Endometrium (tissue), 2 donors: Measurements from ENCODE around the gene SLX4IP.
A peak's percentile ranks its signal among the peaks of the same experiment; 100 is the strongest.

Experiments
- FAIRE-seq: peaks from 2 replicates; lab custom pipeline; 2012; peaks lifted over from hg19 to GRCh38; lab: Jason Lieb, UNC
- donor health status: control.
- donor health status: control.

SLX4IP gene

DNA sequence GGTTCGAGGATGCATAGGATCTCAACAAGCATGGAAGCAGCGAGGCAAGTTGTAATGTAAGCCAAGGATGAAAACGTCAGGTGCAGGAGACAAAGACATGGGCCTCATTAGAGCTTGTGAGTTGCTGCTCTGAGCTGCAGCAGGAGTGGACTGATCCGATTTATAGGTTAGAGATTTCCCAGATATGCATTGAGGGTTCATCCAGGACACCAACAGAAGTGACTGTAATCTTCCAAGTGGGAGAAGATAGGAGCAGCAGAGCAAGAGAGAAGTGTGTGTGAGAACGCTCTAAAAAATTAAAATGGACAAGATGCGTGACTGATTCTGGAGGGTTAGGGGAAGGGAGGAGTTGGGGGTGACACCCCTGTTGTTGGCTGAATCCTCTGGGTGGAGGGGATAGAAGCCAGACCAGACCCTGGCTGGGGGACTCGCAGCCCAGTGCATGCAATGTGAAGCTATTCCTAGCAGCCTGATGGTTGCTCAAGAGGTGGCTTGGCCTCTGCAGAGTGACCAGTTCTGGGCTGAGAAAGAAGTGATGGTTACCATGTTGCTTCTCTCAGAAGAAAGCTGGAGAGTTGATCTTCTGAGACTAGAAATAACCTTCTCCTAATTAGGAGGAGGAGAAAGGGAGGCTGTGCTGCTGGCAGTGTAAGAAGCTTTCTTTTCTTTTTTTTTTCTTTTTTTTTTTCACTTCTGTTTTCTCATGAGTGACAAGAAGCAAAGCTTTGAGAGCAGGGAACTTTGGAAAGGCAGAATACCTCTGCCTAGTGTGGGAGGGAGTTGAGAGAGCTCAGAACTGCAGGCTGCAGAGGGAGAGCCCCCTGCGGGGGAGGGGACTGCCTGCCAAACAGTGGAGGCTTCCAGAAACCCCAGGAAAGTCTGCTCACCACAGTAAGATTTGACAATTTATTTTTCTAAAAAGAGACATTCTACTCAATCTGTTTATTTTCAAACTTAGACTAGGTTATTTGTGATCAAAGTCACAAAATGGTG lies 116.9 kb downstream of the SLX4IP start:
- FAIRE-seq, result no peak

DNA sequence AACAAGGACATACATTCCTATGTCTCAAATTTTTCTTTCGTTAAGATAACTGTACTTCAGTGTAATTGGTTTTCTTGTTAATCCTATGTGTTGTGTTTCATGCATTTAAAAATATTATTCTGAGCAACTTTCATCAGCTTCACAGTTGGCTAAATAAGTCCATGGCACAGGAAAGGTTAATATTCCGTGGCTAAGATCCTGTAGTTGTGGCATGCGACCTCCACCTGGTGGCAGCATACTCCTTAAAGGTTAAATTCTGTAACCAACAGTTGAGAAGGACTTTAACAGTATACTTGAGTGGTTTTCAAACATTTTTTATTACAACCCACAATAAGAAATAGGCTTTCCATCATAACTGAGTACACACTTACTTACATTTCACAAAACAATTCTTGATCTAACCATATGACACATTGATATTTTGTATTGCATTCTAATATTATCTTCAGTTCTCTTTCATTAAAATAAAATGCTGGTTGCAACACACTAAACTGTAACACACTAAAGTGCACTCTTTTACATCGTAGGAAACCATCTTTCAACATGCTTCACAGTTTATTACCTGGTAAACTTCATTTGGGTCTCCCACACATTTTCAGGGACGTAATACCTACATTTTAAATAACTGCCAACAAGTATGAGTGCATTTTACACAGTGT lies 118.3 kb downstream of the SLX4IP start:
- FAIRE-seq, result peak; percentile 89

DNA sequence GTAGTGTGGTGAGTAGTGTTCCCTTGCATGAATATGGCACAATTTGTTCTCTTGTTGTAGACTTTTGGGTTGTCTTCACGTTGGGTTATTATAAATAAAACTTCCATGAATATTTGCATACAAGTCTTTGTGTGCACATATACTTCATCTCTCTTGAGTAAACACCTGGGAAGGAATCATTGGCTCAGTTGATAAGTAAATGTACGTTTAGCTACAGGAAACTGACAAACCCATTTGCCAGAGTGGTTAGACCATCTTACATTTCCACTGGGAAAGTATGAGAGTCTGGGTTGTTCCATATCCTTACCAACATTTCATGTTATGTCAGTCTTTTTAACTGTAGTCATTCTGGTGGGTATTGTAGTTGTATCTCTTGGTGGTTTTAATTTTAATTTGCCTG lies 119.2 kb downstream of the SLX4IP start:
- FAIRE-seq, result no peak

DNA sequence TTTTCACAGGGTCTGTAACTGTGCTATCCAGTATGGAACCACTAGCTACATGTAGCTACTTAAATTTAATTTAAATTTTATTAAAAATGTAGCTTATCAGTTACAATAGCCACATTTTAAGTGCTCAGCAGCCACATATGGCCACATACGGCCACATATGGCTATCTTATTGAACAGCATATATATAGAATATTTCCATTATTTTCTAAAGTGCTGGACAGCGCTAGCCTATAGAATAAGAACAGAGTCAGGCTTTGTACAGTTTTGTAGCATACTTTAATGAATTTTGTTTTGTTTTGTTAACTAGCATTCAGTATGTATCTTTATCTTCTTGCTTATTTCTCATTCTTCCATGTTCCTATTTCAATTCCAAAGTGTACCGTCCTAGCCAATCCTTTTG lies 120.3 kb downstream of the SLX4IP start:
- no peak for FAIRE-seq

DNA sequence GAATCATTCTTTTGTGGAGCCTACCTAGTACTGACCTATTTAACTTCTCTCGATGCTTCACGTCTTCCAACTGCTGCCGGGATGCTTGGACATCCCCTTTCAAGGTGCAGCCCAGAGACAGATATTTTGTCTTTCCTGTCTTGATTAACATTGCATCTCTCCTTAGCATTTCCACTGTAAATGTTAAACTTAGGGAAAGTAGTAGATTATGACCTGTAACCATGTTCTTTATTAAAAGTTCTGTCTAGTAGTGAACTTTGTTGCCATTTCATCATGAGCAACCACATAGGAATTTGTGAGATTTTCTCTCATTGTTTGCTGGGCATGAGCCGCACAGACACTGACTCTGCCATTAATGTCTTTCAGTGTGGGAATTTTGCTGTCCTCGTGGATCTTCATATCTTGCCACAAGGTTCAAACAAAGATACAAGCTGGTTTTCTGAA lies 120.8 kb downstream of the SLX4IP start:
- FAIRE-seq, result no peak

DNA sequence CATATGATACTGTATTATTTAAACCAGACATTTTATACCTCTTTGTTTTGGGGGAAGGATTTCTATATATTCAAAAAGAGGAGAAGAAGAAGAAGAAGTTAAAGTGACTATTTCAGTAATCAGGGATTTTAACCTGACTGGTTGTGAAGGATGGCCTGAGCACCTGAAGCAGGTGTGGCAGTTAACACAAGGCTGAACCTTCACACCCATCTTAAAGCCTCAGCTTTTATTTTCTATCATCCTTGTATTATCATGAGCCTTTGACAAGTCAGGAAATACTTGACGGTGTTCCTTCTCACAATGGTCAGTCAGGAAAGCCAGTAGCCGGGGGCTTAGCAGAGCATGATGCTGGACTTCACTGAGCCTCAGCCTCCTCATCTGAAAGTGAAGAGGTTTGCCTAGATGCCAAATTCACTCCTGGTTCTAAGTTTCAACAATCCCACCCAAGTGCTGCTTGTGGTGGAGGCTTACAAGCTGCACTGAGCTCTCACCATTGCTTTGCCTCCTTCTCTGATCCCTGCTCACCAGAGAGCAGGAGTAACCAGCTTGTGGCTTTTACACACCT lies 121.5 kb downstream of the SLX4IP start:
- no peak for FAIRE-seq

DNA sequence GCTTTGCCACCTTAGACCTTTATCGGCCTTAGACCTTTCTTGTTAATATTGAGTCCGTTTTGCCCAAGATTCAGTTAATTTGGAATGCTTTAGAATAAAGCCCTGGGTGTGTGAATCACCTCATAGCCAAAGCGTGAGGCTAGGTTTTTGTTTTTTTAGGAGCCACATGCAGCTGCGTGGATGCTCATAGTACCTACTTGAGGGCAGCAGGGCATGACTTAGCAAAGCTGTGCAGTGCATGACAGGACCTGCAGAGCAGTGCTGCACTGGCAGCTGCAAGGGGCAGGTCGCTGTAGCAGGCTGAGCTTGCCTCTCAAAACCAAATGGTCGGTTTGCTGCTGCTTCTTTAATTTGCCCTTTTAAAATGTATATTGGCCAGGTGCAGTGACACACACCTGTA lies 122.6 kb downstream of the SLX4IP start:
- no peak for FAIRE-seq

DNA sequence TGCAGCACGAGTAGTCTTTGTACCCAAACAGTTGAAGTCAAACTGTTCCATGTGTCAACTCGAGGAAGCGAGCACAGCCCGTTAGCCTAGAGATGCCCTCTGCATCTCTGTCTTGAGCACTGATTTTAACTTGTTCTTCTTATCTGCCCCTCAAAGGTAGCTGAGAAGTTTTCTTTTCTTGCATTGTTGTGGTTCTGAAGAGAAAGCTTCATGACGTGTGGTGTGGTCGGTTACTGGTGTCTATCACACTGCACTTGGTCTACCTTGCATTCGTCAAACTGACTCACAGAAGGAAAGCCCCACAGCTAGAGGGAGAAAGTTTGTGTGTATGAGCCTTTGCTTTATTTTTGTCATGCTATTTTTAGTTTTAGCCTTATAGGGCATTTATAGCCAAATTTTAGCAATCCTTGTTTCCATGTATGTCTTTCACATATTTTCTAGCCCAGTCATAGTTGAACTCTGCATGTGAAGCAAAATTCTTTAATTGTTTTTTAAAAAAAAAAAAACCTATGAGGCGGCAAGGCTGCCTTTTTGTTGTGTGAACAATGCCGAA lies 123.6 kb downstream of the SLX4IP start:
- FAIRE-seq, result no peak

DNA sequence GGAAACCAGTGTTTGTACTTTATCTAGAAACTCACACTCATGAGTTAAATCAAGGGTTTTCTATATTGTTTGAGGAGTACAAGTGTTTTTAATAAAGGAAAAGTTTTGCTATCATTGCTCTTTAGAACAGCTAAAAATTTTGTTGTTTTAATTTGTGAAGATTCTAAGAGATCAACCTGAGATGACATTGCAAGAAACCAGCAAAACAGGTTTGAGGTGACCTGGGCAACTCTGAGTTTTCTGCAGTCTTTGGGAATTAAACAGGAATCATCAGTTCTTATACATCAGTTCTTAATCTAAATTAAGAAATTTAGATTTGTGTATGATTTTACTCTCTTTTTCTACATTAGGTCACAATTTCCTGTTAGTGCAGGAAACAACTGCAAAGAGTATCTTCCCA lies 124.2 kb downstream of the SLX4IP start:
- peak; percentile 26 for FAIRE-seq

DNA sequence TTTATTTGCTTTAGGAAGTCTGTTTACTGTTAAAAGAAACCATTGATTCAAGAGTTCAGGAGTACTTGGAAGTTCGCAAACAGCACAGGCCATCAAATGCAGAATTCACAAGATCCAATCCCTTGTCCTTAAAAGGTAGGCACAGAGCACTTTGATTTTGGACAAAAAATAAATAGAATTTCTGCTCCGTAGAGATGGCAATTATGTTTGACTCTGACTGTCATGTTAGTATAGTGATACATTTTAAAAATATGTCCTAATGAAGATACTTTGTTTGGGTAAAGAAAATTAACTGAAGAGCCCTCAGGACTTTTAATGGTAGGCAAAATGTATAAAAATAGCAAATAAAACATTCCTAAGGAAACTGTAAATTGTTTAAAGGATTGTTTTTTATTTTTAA lies 125.6 kb downstream of the SLX4IP start:
- no peak for FAIRE-seq

DNA sequence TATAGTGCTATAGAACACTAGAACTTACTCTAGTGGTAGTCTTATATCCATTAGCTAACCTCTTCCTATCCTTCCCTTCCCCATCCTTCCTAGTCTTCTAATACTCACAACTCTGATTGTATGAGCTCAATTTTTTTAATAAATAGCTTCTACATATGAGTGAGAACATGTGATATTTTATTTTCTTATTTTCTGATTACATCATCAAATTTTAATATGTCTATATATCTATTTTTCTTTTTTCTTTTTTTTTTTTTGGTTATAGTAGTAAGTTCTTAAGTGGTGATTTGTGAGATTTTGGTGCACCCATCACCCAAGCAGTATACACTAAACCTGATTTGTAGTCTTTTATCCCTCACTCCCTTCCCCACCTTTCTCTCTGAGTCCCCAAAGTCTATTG lies 126.2 kb downstream of the SLX4IP start:
- no peak for FAIRE-seq

DNA sequence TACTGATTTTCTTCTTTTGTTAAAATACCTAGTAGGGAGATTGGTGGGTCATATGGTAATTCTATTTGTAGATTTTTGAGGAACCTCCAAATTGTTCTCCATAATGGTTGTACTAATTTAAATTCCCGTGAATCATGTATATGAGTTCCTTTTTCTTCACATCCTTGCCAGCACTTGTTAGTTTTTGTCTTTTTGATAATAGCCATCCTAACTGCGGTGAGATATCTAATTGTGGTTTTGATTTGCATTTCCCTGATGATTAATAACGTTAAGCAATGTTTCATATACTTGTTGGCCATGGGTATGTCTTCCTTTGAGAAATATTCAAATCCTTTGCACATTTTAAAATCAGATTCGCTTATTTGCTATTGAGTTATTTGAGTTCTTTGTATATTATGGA lies 127.8 kb downstream of the SLX4IP start:
- FAIRE-seq, result no peak

DNA sequence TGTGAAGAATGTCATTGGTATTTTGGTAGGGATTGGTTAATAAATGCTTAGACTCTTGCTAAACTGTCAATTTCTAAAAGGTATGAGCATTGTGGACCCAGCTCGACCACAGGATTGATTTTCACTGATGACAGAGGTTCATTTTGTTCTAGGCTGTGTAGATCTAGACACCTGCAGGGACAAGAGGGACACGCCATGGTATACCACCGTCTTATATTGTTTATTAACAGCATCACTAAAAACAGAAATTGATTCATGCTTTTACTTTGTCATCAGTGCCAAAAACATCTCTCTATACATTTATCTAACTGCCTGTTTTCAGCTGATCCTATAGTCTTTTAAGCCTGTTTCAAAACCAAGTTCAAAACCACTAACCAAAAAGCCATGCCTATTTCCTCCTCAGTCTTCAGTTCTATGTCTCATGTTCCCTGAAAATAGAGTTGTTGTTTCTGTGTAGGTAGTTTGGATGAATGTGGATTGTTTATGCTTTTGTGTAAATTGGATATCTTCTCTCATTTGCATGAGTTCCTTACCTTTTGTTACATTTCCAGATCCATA lies 128.9 kb downstream of the SLX4IP start:
- no peak for FAIRE-seq

DNA sequence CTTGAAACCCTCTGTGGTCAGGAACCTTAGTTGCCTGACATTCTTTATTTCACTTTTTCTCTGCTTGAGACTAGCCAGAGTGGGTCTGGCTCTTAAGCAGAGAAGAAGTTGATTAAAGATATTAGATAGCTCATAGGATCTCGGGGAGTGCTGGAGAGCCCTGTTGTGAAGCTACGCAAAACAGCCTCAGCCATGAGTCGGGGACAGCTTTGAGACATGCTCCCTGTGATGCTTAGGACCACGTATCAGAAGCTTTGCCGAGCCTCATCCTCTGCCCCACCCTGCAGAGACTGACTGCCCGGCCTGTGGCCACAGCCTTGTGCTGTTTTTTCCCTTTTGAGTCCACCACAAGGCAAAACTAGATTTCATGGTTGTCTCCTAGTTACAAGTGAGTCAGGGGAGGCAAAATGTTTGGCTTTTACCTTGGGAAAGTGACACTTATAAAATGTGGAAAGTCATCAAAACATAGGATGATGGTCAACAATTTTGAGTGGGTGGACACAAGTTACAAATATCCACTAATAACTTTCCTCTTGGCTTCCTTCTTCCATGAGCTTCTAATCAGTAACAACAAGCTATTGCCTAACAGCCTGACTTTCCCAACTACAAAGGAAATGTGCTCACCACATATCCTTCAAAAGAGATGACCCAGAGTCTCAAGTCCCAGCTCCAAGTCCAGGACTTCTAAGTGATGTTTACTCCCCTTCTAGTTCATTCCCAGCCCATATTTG lies 130.3 kb downstream of the SLX4IP start:
- FAIRE-seq, result no peak

DNA sequence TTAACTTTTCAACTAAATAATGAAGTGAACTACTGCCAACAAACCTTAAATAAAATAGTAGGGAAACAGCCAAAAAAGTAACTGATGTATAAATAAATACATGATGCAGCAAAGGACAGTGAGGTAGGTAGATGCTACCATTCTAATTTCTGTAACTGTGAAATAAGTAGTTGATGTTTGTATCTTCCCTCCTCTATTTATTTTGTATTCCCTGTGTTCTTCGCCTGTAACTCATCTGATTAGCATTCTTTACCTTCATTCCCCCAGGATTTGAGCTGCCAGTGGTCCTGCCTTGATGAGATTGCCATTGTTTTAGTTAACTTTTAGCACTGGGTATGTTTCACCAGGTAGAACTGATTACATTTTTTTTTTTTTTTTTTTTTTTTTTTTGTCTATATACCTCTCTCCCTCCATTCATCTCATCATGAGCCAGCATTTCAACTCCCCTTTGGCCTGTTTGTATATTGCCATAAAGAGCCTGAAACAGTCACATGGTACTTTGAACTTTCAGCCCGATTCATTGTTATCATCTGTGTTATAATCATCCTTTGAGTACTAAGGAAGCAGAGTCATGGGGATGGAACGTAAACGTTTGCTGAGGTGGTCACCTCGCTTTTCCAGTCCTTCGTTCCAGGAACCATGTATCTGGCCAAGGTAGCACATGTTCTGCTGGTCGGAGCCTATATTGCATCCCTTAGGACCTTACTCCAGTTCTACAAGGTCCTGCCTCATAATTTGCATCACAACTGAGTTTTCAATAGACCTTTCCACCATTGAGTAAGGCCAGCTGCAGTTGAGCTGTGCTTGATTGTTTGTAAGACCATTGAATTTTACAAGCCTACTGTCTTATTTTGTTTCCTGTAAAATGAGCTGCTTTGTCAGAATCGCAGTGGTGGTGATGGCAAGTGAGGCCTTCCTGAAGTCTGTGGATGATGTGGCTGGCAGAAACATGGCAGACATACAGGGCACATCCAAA lies 131.1 kb downstream of the SLX4IP start:
- no peak for FAIRE-seq

DNA sequence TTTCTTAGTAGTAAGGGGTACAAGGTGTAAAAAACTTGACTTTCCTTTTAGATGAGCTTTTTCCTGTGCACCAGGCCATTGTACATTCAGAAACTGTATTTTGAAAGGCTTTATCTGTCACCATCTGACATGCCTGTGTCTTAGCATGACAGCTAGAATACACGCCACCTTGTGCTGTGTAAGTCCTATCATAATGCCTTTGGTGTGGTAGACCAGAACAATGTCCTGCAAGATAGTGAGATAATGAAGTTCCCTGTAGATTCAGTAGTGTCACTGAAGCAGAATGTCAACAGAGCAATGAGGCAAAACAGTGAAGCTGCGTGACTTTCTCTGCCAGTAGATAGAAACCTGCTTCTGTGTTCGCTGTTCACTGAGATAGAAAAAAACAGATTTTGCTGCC lies 132.9 kb downstream of the SLX4IP start:
- no peak for FAIRE-seq

DNA sequence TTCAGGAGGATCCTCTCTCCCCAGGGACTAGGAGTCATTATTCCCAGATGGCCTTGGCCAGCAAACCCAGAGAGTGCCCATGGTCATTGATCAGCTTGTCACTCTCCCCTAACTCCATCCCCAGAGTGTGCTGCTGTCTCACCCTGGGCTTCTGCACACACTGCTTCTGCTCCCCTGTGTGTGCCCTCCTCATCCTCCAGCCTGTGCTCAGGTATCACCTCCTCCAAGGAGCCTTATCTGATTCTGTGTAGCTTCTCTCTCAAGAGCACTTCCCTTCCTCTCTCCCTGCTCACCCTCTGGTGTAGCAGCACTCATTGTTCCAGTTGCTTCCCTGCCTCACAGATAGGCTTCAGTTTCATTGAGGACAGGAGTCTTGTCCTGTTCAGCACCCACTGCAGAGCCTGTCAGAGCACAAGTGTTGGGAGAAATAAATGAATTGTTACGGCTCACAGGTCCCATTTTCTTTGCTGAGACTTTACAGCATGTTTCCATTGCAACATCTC lies 136.3 kb downstream of the SLX4IP start:
- no peak for FAIRE-seq

DNA sequence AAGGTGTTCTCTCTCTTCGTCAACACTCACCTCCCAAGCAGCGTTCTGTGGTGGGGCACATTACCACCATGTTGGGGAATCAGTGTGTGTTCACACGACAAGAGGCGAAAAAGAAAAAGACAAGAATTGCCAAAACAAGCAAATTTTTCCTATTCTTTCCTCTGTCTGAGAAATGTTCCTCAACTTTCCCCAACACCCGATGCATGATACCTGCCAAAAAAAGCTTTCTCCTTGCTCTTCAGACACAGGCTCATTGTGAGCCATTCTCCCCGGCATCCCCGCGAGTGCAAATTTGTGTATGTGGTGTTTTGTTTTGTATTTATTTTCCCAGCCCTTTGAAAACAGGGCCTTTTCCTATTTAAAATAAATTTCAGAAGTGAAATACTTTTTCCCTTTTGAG lies 137.7 kb downstream of the SLX4IP start:
- FAIRE-seq, result no peak

DNA sequence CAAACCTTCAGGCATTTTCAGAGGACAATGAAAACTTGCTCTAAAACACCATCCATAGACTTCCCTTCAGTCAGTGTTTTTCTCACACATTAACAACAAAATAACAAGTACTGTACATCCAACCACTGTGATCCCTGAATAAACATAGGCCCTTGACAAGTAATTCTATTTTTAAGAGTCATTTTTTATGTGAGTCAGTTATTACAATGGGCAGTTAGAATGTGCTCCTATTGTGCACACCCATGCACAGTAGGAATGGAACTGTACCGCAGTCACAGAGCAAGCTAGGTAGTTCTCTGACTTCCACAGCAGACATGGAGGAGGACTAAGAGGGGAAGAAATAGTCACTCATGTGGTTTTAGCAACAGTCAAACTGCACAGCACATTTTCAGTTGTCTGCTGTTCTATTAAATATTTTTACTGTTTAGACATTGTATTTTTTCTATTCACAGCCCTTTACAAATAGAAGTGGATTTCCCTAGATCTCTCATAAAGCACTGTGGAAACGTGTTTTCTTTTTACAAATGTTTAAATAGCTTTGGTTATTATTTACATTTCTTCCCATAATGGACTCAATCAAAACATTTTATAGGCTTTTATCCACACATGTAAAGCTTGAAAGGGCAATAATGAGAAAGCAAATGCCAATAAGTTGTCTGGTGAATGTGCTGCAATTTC lies 138.3 kb downstream of the SLX4IP start:
- peak; percentile 67 for FAIRE-seq

DNA sequence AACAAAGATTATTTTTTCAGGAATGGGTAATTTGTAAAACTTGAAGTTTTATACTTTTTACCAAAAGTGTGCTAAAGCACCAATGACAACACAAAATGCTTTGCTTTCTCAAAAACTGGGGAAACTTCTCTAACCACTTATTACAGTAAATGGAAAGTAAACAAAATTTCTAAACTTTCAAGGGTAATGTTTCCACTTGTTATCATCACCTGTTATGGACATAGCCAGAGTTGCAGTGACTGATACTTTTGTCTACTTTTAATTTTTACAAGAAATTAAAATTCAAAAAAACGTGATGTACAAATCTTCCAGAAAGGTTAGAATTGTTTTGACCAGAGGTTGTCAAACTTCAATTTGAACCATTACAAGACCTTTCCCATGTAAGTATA lies 138.8 kb downstream of the SLX4IP start:
- no peak for FAIRE-seq
